HUES48 (cell line): ENCODE data around the gene MYOCD.

Experiments
- H3K27ac ChIP-seq: one replicate; pipeline ENCODE4 v1.7.0; 2013; ENCODE audit warnings: low read depth, low read length, inconsistent platforms
- H3K27me3 ChIP-seq: 2 replicates; pipeline ENCODE4 v1.6.1; 2013; ENCODE audit warnings: mild to moderate bottlenecking, low read length; ENCODE audit not compliant: control insufficient read depth, insufficient read depth
- H3K36me3 ChIP-seq: 2 replicates; pipeline ENCODE4 v1.6.1; 2013; ENCODE audit warnings: low read length; ENCODE audit not compliant: control insufficient read depth, insufficient read depth
- H3K4me1 ChIP-seq: 2 replicates; pipeline ENCODE4 v1.6.1; 2013; ENCODE audit warnings: mild to moderate bottlenecking, low read length; ENCODE audit not compliant: control insufficient read depth, insufficient read depth
- H3K4me3 ChIP-seq: 2 replicates; pipeline ENCODE4 v1.5.1; 2013; ENCODE audit warnings: mild to moderate bottlenecking, low read depth, low read length
- H3K9ac ChIP-seq: 2 replicates; pipeline ENCODE4 v1.6.1; 2013; ENCODE audit warnings: mild to moderate bottlenecking, low read depth, low read length, moderate library complexity
- H3K9me3 ChIP-seq: 2 replicates; pipeline ENCODE4 v1.6.1; 2013; ENCODE audit warnings: low read length; ENCODE audit not compliant: control insufficient read depth, insufficient read depth

The MYOCD gene

DNA sequence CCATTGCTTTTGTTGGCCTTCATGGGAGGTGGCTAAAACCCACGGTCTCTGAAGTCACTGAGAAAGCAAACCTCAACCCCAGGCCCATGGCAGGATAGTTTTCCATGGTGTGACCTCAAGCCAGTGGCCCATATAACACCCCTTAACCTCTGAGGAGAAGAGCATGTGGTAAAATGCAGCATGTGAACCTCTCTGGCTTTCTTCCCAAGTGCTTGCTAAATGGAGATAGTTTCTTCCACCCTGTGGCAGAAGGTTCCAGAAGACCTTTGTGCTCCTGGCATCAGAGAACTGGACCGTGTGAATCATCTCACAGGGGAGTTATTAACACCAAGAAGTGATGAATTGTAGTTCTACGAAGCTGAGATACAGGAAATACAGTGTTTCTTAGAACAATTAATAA lies 47.3 kb downstream of the MYOCD start:
- Histone ChIP-seq H3K4me3 (no peak overlapping the region), H3K27ac (no peak overlapping the region), H3K36me3 (no peaks in the 10 kb centered on the region), H3K4me1 (peaks cover 3% of the 10 kb centered on the region; the same call in 1 of the 2 replicates), H3K9me3 (no peaks in the 10 kb centered on the region), H3K9ac (no peak overlapping the region), H3K27me3 (no peaks in the 10 kb centered on the region)

DNA sequence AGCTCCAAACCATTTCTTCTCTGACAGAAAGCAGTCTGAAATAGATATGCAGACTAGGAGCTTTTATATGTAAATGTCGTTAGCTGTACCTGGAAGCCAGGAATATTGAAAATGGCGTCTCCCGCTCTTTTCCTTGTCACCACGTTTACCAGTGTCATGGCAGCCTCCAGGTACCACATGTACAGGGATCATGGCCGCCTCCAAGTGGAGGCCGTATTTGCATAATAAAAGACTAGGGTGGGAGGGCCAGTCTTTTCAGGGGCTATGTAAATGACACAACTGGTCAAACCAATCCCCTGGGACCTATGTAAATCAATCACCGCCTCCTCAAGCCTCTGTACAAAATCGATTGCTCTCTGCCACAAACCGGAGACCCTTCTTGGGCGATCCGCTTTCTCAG lies 54.3 kb downstream of the MYOCD start:
- Histone ChIP-seq H3K4me3 (no peak overlapping the region), H3K4me1 (peaks cover 9% of the 10 kb centered on the region; the same call in 1 of the 2 replicates), H3K36me3 (no peaks in the 10 kb centered on the region), H3K27ac (no peak overlapping the region), H3K27me3 (no peaks in the 10 kb centered on the region), H3K9me3 (no peaks in the 10 kb centered on the region), H3K9ac (no peak overlapping the region)

DNA sequence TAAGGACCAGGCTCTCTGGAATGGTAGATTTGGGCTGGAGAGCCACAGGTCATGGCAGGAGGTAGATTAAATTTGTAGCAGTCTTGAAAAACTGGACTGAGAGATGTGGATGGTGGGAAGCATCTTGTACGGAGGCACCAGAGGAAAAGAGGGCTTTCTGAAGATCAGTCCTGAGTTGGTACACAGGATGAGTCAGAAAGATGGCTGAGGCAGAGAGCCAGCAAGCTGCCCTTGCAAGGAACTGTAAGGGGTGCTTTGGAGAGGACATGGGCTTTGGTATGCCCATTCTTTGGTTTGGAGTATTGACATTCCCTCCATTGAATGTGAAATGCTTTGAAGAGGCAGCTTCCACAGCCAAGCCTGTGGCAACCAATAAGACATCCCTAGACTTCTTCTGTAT lies 55.9 kb downstream of the MYOCD start:
- no peak overlapping the region for H3K27ac ChIP-seq
- no peaks in the 10 kb centered on the region for H3K9me3 ChIP-seq
- no peak overlapping the region for H3K9ac ChIP-seq
- H3K27me3 ChIP-seq, result no peaks in the 10 kb centered on the region
- H3K36me3 ChIP-seq, result no peaks in the 10 kb centered on the region
- no peak overlapping the region for H3K4me3 ChIP-seq
- peaks cover 9% of the 10 kb centered on the region; the same call in 1 of the 2 replicates for H3K4me1 ChIP-seq

DNA sequence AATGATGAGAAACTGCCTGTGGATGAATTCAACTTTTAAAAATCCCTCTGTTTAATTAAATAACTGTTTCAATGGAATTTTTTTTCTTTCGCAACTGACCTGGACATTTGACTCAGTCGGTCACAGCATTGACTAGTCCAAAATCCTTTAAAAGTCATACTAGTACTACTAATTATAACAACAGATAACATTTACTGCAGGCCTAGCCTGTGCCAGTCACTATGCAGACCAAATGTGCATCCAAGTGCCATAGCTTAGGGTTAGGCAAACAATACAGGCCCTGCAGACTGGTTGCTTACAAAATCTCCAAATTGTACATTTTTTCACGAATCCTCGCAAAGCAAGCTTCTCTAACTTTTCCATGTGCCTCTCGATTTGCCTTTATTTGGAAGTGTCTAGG lies 56.6 kb downstream of the MYOCD start:
- Histone ChIP-seq H3K36me3 (no peaks in the 10 kb centered on the region), H3K9me3 (no peaks in the 10 kb centered on the region), H3K9ac (no peak overlapping the region), H3K4me3 (no peak overlapping the region), H3K27ac (no peak overlapping the region), H3K27me3 (no peaks in the 10 kb centered on the region), H3K4me1 (peaks cover 9% of the 10 kb centered on the region; the same call in 1 of the 2 replicates)

DNA sequence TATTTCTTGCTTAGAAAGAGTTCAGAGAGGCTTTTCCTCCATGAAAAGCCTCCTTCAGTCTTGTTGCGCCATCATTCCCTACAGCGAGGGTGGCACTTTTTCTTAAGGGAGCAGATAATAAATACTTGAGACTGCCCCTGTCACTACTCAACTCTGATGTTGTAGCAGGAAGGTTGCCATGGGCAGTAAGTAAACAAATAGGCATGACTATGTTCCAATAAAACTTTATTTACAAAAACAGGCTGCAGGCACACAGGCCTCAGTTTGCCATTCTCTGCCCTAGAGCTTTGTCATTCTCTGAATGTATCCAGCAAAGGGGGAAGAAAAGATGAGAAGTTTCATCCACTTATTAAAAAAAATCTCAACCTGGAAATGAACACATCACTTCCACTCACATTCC lies 60.4 kb downstream of the MYOCD start:
- Histone ChIP-seq H3K27me3 (no peaks in the 10 kb centered on the region), H3K4me3 (no peak overlapping the region), H3K27ac (no peak overlapping the region), H3K4me1 (peaks cover 8% of the 10 kb centered on the region), H3K9ac (no peak overlapping the region), H3K36me3 (no peaks in the 10 kb centered on the region), H3K9me3 (no peaks in the 10 kb centered on the region)

DNA sequence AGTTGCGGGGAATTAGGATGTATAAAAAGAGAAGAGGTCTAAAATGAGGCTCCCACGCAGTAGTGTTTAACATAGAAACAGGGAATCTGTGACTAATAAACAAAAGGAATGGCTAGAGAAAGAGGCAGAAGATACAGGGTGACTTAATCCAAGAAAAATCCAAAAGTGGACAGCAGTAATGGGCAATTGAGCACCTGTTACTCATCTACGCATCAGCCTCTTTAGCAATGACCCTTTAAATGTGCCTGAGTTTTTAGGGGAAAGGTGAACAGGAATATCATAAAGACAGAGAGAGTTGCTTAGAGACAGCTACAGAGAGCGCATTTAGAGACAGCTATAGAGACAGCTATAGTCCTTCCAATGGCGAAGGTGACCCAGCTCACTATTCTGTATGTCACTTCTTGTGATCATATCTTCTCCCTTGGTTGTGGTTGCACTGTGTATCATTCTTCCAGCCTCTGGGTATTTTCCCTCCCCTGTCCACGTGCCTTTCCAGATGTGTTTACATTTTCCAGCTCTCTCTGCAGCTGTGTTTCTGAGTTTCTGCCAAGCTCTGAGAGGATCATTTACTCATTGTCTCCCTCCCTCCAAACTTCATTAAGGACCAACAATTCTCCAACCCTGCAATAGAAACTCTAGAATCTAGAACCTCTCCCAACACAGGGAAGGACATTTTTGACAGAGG lies 61.5 kb downstream of the MYOCD start:
- H3K9me3 ChIP-seq, result no peaks in the 10 kb centered on the region
- no peak overlapping the region for H3K9ac ChIP-seq
- no peak overlapping the region for H3K27ac ChIP-seq
- no peak overlapping the region for H3K4me3 ChIP-seq
- H3K4me1 ChIP-seq, result peaks cover 9% of the 10 kb centered on the region
- no peaks in the 10 kb centered on the region for H3K27me3 ChIP-seq
- H3K36me3 ChIP-seq, result no peaks in the 10 kb centered on the region

DNA sequence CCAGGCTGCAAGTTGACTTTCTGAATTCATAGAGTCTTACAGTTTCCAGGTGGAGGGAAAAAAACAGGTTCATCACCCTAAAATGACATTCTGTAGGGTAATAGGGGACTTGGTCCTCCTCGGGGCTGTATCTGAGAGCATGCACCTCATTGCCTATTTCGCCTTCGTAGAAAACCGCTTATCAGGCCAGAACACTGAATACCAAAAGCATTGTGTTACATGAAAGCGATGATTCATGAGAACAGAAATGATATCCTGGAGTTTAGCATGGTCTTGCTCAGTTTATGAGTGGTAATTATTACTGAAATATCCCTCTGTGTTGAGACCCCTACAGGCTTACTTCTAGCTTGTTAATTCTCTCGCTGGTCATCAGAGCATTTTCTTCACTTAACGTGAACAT lies 62.2 kb downstream of the MYOCD start:
- no peaks in the 10 kb centered on the region for H3K9me3 ChIP-seq
- H3K4me1 ChIP-seq, result peaks cover 9% of the 10 kb centered on the region
- no peak overlapping the region for H3K4me3 ChIP-seq
- H3K27me3 ChIP-seq, result no peaks in the 10 kb centered on the region
- no peak overlapping the region for H3K9ac ChIP-seq
- H3K27ac ChIP-seq, result no peak overlapping the region
- H3K36me3 ChIP-seq, result no peaks in the 10 kb centered on the region

DNA sequence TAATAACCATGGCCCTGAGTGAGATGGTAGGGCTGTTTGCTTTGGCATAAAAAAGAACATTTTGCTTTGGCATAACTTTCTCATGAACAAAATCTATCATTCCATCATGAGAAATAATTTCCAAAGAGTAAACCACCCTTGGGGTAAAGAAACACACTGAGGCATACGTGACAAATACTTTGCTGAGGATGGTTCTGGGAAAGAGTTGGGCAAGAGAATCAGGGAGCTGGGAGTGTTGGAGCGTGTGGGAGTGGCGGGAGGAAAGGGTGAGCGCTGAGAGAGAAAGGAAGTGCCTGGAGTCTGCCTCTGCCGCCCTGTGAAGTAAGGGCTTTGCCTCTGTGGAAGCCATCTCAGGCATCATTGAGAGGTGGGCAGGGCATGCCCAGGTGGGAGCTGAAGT lies 63.4 kb downstream of the MYOCD start:
- no peaks in the 10 kb centered on the region for H3K36me3 ChIP-seq
- no peaks in the 10 kb centered on the region for H3K9me3 ChIP-seq
- no peaks in the 10 kb centered on the region for H3K27me3 ChIP-seq
- H3K9ac ChIP-seq, result no peak overlapping the region
- H3K4me3 ChIP-seq, result no peak overlapping the region
- peaks cover 9% of the 10 kb centered on the region for H3K4me1 ChIP-seq
- H3K27ac ChIP-seq, result no peak overlapping the region

DNA sequence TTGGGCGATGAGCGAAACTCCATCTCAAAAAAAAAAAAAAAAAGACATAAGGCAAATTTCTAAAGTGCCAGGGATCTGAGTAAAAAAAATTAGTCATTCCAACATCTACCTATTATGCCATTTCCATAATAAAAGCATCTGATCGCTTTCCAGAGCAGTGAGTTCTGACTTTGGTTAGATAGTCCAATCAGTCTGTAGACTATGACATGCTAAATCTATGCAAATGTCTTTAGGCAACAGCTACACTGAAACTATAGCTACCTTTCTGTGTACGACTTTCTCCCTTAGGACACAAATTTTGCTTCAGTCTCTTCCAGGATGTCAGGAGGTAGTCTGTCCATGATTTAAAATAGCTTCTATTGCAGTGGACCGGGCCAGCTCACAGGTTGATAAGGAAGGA lies 64.7 kb downstream of the MYOCD start:
- Histone ChIP-seq H3K9ac (no peak overlapping the region), H3K9me3 (no peaks in the 10 kb centered on the region), H3K27me3 (no peaks in the 10 kb centered on the region), H3K4me3 (no peak overlapping the region), H3K27ac (peak overlapping the region; percentile 90), H3K4me1 (peaks cover 9% of the 10 kb centered on the region), H3K36me3 (no peaks in the 10 kb centered on the region)

DNA sequence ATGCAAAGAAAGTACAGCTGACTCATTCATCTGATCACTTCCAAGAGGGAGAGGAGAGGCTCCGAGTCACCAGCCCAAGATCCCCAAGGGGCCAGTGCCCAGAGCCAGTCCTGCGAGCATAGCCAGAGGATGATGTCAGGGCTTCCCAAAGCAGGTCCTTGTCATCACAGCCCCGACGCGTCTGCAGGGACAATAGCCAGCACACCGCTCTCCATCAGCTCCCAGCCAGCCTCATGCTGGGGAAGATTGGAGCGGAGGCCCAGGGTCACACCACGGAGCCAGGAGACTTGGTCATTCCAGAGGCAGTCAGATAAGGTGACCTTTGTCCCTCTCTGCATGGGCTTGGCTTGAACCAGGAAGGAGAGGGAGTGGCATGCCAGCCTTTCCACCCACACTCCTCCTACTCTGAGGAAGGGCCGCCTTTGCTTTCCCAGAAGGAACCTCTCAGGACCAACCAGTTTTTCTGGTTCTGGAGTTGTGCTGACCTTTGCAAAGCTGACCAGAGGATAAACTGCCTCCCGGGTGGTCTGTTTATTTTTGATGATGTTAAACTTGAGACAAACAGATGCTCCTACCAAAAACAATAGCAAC lies 65.3 kb downstream of the MYOCD start:
- H3K4me1 ChIP-seq, result peaks cover 9% of the 10 kb centered on the region
- peak overlapping the region; percentile 90 for H3K27ac ChIP-seq
- no peaks in the 10 kb centered on the region for H3K27me3 ChIP-seq
- H3K9me3 ChIP-seq, result no peaks in the 10 kb centered on the region
- no peaks in the 10 kb centered on the region for H3K36me3 ChIP-seq
- no peak overlapping the region for H3K4me3 ChIP-seq
- H3K9ac ChIP-seq, result no peak overlapping the region

DNA sequence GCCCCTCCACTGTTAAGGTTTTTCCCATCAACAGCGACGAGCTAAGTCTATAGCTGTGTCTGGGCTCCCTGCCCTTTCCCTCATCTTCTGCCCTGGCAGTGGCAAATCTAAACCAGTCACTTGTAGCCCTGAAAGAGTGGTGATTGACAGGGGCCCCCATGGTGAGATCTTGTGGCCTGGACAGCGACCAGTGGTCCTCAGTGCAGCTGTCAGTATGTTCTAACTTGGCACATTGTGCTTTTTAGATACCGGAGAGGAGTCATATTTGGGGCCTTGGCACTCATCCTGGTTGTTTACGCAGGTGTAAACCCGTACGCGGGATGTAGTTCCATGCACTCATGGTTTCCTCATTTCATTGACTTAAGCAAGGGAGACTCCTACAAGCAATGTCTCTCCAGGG lies 66.1 kb downstream of the MYOCD start:
- H3K4me1 ChIP-seq, result peaks cover 9% of the 10 kb centered on the region
- no peaks in the 10 kb centered on the region for H3K9me3 ChIP-seq
- H3K36me3 ChIP-seq, result no peaks in the 10 kb centered on the region
- no peaks in the 10 kb centered on the region for H3K27me3 ChIP-seq
- H3K9ac ChIP-seq, result no peak overlapping the region
- no peak overlapping the region for H3K4me3 ChIP-seq
- H3K27ac ChIP-seq, result peak overlapping the region; percentile 90
